Femur (tissue), 1 donor: ENCODE measurements around the gene RGS7.
A peak's percentile ranks its signal among the peaks of the same experiment; 100 is the strongest.

ENCODE experiments used
- DNase-seq: peaks from one replicate; pipeline ENCODE4 v3.0.0-alpha.2; 2017

Gene RGS7

GRCh38 chr1:240968864-240969263 lies 388.1 kb downstream of the RGS7 start:
- DNase-seq = no peak

- no peak for DNase-seq
These were observed 389.8 kb downstream of the RGS7 start for GRCh38 chr1:240967070-240967724.

GRCh38 chr1:240965581-240966091 lies 391.4 kb downstream of the RGS7 start:
- DNase-seq = no peak

- no peak for DNase-seq
These were observed 394.9 kb downstream of the RGS7 start for GRCh38 chr1:240962086-240962485.

GRCh38 chr1:240956424-240956823 lies 400.6 kb downstream of the RGS7 start:
- DNase-seq = no peak

GRCh38 chr1:240956020-240956419 lies 401.0 kb downstream of the RGS7 start:
- no peak for DNase-seq

- no peak for DNase-seq
These were observed 409.4 kb downstream of the RGS7 start for GRCh38 chr1:240947438-240948224.

GRCh38 chr1:240946926-240947325 lies 410.1 kb downstream of the RGS7 start:
- peak; percentile 24 for DNase-seq

GRCh38 chr1:240942901-240943300 lies 414.1 kb downstream of the RGS7 start:
- DNase-seq = no peak

- DNase-seq = no peak
These were observed 415.2 kb downstream of the RGS7 start for GRCh38 chr1:240941701-240942370.

- no peak for DNase-seq
These were observed 419.9 kb downstream of the RGS7 start for GRCh38 chr1:240936911-240937668.

GRCh38 chr1:240935920-240936319 lies 421.1 kb downstream of the RGS7 start:
- DNase-seq = no peak

- no peak for DNase-seq
These were observed 426.0 kb downstream of the RGS7 start for GRCh38 chr1:240931031-240931430.

GRCh38 chr1:240928265-240928664 lies 428.7 kb downstream of the RGS7 start:
- DNase-seq = no peak

GRCh38 chr1:240927821-240928220 lies 429.2 kb downstream of the RGS7 start:
- DNase-seq = no peak

- no peak for DNase-seq
These were observed 431.7 kb downstream of the RGS7 start for GRCh38 chr1:240925273-240925672.

- DNase-seq = no peak
These were observed 439.0 kb downstream of the RGS7 start for GRCh38 chr1:240917976-240918375.

- DNase-seq = no peak
These were observed 442.5 kb downstream of the RGS7 start for GRCh38 chr1:240914506-240914905.

- DNase-seq = no peak
These were observed 444.2 kb downstream of the RGS7 start for GRCh38 chr1:240912821-240913220.

- no peak for DNase-seq
These were observed 447.1 kb downstream of the RGS7 start for GRCh38 chr1:240909701-240910457.

- no peak for DNase-seq
These were observed 450.5 kb downstream of the RGS7 start for GRCh38 chr1:240906477-240906876.

GRCh38 chr1:240905225-240905765 lies 451.7 kb downstream of the RGS7 start:
- no peak for DNase-seq
